GM18951 (cell line): Measurements from ENCODE around the gene SNRNP200.

Source experiments
- POLR2A ChIP-seq: IDR thresholded peaks from 4 replicates; pipeline ENCODE4 v1.6.1; 2011; ENCODE audit warnings: mild to moderate bottlenecking; ENCODE audit not compliant: insufficient read length, insufficient read depth; ENCODE audit errors: extremely low read depth
- in situ Hi-C: fragments of 300-500 bp; cut with MboI; formaldehyde crosslinking; loops from one replicate; pipeline ENCODE4 v1.12.0; 2022; ENCODE audit warnings: low sequenced_read_pairs, mixed read lengths, inconsistent platforms; ENCODE audit not compliant: unreplicated experiment

Gene SNRNP200

GRCh38 chr2:96287273-96287856 lies 18.0 kb downstream of the SNRNP200 start:
- TF ChIP-seq POLR2A: no peak
- in situ Hi-C loops: no loop called here

- no peak for TF ChIP-seq POLR2A
- in situ Hi-C loops: no loop called here
Observed at GRCh38 chr2:96276787-96277499, 28.4 kb downstream of the SNRNP200 start.

GRCh38 chr2:96274355-96275056 lies 30.8 kb downstream of the SNRNP200 start:
- no peak for TF ChIP-seq POLR2A
- in situ Hi-C loops: loop anchor here (25.0 kb wide), 1 partner anchor 262 kb away; no protein-coding TSS in a partner anchor

DNA sequence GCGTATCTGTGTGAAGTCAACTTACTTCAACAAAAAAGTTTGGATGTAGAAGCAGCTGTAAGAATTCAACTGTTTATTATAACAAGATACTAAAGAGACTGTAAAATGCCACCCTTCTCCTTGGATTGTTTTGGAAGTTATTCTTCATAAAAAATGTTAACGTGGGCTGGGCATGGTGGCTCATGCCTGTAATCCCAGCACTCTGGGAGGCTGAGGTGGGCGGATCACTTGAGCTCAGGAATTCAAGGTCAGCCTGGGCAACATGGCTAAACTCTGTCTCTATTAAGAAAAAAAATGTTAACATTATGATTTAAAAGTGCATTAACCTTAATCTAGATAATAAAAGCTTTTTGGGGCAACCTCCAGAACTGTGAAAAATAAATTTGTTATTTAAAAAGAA lies 31.6 kb downstream of the SNRNP200 start:
- in situ Hi-C loops: loop anchor here (25.0 kb wide), 1 partner anchor 261 kb away; no protein-coding TSS in a partner anchor
- no peak for TF ChIP-seq POLR2A

GRCh38 chr2:96271995-96272394 lies 33.4 kb downstream of the SNRNP200 start:
- no peak for TF ChIP-seq POLR2A
- in situ Hi-C loops: loop anchor here (25.0 kb wide), 1 partner anchor 260 kb away; no protein-coding TSS in a partner anchor

- TF ChIP-seq POLR2A: no peak
- in situ Hi-C loops: loop anchor here (25.0 kb wide), 1 partner anchor 255 kb away; no protein-coding TSS in a partner anchor
Observed at GRCh38 chr2:96267159-96267971, 38.0 kb downstream of the SNRNP200 start.

DNA sequence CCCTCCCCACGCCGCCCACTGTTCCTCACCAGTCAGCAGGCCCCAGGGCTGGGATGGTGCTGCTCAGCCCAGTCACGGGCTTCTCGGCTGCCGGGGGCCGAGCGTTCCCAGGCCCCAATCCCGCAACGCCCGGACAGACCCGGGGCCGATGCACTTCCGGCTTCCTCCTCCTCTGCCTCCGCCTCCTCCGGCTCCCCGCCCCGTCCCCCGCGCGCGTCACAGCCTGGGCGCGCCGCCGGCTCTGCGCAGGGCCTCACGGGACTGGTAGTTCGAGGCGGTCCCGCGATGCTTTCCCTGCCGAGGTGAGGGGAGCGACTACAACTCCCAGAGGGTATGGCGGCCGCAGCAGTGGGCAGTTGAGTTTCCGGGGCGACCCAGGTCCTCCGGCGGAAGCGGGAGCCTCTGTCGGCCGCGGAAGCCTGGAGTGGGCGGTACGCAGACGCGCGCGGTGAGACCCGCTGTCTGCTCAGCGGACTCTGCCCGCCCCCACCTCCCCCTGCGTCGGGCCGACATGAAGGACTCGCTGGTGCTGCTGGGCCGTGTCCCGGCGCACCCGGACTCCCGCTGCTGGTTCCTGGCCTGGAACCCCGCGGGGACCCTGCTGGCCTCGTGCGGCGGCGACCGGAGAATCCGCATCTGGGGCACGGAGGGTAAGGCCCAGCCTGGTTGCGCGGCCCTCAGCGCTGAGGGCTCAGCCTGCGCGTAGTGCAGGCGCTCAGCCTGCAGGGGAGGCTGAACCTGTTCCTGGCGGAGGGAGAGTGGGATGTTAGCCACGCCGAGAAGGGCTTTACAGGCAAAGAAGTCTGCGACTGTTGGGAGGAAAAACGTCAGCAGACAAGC lies 39.3 kb downstream of the SNRNP200 start, which contains the start of the genes CIAO1 and TMEM127:
CIAO1 (plus strand) TSS at position 386 of the 840 bp plus-strand sequence; CDS start at position 512, 126 bp downstream.
TMEM127 (minus strand) TSS at position 158 of the 840 bp plus-strand sequence. CDS start 616 bp downstream, outside the sequence.
- peak; percentile 77 for TF ChIP-seq POLR2A
- in situ Hi-C loops: loop anchor here (25.0 kb wide), 1 partner anchor 254 kb away; no protein-coding TSS in a partner anchor

DNA sequence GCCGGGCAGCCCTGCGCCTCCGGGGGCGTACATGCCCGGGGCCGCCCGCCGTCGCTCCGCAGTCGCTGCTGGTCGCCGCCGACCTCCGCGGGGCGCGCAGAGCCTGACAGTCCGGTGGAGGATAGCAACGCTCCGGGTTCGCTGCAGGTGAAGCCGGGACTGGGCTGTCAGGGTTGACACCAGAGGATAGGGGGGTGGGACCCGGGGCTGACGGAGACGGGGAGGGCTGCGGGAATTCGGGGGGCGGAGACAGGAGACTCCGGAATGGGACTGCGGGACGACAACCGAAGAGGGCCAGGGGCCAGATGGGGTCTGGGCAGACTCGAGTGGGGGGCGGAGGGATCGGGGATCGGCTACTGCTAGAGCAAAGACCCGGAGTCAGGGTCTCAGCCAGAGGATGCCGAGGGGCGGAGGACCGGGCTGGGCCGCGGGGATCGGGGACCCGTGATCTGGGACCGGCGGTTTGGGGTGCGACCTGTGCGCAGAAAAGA lies 40.0 kb downstream of the SNRNP200 start:
- TF ChIP-seq POLR2A: no peak
- in situ Hi-C loops: loop anchor here (25.0 kb wide), 1 partner anchor 253 kb away; no protein-coding TSS in a partner anchor

GRCh38 chr2:96264656-96265348 lies 40.5 kb downstream of the SNRNP200 start:
- in situ Hi-C loops: loop anchor here (25.0 kb wide), 1 partner anchor 253 kb away; no protein-coding TSS in a partner anchor
- TF ChIP-seq POLR2A: no peak

GRCh38 chr2:96264086-96264485 lies 41.3 kb downstream of the SNRNP200 start:
- in situ Hi-C loops: loop anchor here (25.0 kb wide), 1 partner anchor 252 kb away; no protein-coding TSS in a partner anchor
- no peak for TF ChIP-seq POLR2A

GRCh38 chr2:96262306-96262705 lies 43.0 kb downstream of the SNRNP200 start:
- in situ Hi-C loops: loop anchor here (25.0 kb wide), 1 partner anchor 250 kb away; no protein-coding TSS in a partner anchor
- TF ChIP-seq POLR2A: no peak
